Limb (tissue), 2 donors: ENCODE results near the gene MSRB3.
"Not testable (repeated sequence)": the region's sequence is repeated elsewhere in the genome, so short reads cannot be mapped to it uniquely, and the experiment has no call there.

Experiments used
- DNase-seq, 2 donors: peaks; one replicate each; pipeline ENCODE4 v3.0.0-alpha.2; 2016; ENCODE audit errors: extremely low spot score in 2 of 2

Gene MSRB3

GRCh38 chr12:65278576-65279368 lies at the start of gene MSRB3:
Gene MSRB3 (plus strand): TSS chr12:65278683. CDS start chr12:65308580, 29,897 bp downstream.
- DNase-seq, result peak; percentile 75 to 84

GRCh38 chr12:65229441-65229840 lies 49.0 kb upstream of the MSRB3 start:
- no peak for DNase-seq

- peak in 1 of 2 donors; percentile 53 for DNase-seq
These were observed 45.9 kb upstream of the MSRB3 start for GRCh38 chr12:65232476-65233077.

- no peak for DNase-seq
These were observed 41.3 kb upstream of the MSRB3 start for GRCh38 chr12:65237153-65237552.

- no peak for DNase-seq
These were observed 39.9 kb upstream of the MSRB3 start for GRCh38 chr12:65238609-65239008.

GRCh38 chr12:65248656-65249633 lies 29.5 kb upstream of the MSRB3 start:
- no peak for DNase-seq

GRCh38 chr12:65252515-65252914 lies 26.0 kb upstream of the MSRB3 start:
- no peak for DNase-seq

- DNase-seq, result no peak
These were observed 20.5 kb upstream of the MSRB3 start for GRCh38 chr12:65257986-65258385.

GRCh38 chr12:65259501-65259900 lies 19.0 kb upstream of the MSRB3 start:
- no peak for DNase-seq

GRCh38 chr12:65263777-65264176 lies 14.7 kb upstream of the MSRB3 start:
- no peak for DNase-seq

- no peak for DNase-seq
These were observed 12.1 kb upstream of the MSRB3 start for GRCh38 chr12:65266408-65266807.

- DNase-seq, result no peak
These were observed 8.9 kb upstream of the MSRB3 start for GRCh38 chr12:65269603-65270002.

GRCh38 chr12:65274602-65275272 lies 3.7 kb upstream of the MSRB3 start:
- DNase-seq, result no peak

- no peak for DNase-seq
These were observed 2.9 kb upstream of the MSRB3 start for GRCh38 chr12:65275627-65276026.

GRCh38 chr12:65276916-65277530 lies 1.5 kb upstream of the MSRB3 start:
- DNase-seq, result no peak

- DNase-seq, result no peak
These were observed 398 bp upstream of the MSRB3 start for GRCh38 chr12:65277994-65278575.

GRCh38 chr12:65279369-65280112 lies 1.1 kb downstream of the MSRB3 start:
- peak in 1 of 2 donors; percentile 13 for DNase-seq

GRCh38 chr12:65280306-65280705 lies 1.8 kb downstream of the MSRB3 start:
- DNase-seq, result no peak

GRCh38 chr12:65282840-65283239 lies 4.4 kb downstream of the MSRB3 start:
- DNase-seq, result no peak

- not testable (repeated sequence) for DNase-seq
These were observed 7.0 kb downstream of the MSRB3 start for GRCh38 chr12:65285532-65285931.
